ENCODE results near the gene TANC1.

TANC1 gene

DNA sequence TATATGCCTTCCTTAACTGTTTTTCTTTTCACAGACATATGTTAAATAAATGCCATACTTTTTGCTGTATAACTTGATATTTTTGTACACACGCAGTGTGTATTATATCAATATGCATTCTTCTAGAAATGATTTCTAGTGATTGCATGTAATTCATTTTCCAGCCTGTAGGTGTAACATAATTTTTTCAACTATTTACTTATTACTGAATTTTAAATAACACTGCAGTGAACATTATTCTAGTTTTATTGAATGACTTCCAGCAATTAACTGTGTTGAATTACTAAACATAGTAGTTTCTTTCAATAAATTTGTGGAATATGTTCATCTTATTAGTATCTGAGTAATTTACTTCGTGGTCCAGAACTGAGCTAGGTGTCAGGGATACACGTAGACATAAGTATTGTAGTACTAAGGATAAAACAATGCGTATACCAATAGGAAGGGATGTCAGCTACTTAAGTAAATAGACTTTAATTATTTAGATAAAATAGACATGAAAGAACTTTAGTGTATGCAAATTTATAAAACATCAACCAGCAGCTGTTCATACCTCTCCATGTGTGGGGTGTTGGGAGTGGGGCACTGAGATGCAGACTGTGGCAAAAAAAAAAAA is 28.0 kb downstream of the TANC1 start:
- DNase-seq, result no peak

DNA sequence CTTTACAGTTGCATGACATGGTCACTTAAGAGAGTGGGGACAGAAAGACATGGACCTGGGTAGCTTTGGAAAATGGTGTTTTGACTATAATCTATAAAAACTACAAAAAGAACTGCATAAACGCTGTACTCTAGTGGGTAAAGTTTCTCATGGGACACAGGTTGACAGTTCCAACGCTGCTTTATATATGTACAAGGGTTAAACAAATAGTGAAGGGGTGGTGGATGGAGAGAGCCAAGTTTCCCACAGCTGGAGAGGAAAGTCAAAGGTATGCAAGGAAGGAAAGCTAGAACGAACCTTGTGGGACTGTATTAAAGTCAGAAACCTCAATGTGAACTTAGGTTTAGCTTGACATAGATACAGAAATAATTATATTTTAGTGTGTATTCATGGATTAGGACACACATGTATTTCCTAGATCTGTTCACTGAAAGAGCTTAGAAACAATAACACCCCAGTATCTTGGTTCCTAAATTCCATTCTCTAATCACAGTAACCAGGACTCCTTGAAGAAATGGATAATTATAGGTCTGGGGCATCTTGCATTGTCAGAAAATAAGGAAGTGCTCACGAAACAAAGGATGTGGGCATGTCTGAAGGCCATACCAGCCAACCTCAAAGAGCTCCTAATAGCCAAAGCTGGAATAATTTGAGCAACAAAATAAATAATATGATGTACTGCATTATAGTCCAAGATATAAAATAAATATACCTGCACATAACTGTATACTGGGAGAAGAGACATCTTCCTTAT is 28.8 kb downstream of the TANC1 start:
- no peak for DNase-seq

DNA sequence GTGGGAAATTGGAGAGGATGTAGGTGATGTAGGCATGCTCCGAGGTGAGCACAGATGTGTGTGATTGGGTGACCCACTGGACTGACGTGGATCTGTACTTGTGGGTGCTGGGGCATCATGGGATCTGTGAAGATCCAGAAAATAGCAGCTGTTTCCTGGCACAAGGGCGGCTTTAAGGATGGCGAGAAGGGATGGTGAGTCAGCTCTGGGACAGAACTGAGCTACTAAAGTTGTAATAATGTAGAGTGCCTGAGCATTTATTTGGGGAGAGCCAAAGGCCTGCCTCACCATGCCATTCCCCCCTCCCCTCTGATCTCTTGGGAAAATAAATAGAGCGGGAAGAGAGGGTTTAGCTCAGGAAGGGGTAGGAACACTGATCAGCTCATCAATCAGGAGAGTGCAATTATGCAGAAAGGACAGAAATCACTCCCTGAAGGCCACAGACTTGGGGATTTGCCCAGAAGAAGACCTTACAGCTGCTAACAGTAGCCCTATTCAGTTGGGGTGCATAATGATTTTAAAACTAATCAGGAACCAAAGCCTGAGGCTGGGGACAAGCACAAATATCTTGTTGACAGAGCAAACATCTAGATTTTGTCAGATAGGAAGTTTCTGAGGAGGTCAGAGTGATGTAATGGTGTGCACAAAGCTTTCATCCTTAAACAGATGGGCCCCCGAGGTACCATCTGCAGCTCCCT is 30.3 kb downstream of the TANC1 start:
- DNase-seq, result no peak

DNA sequence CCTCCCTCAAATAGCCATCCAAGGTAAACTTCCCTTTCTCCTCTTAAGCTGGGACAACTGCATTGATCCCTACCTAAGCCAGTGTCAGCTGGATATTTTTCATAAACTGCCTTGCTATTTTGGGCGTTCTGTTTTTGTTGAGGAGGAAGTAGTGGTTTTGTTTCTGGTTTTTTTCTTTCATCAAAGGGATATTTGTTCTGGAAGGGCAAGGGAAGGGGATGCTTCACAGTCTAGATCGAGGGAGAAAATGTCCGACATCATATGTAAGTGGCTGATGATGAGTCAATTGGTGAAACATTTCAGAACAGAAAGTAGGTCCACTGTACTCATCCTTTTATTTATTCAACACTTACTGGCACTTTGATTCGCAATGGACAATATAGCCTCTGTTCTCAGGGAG is 31.0 kb downstream of the TANC1 start:
- DNase-seq, result no peak

DNA sequence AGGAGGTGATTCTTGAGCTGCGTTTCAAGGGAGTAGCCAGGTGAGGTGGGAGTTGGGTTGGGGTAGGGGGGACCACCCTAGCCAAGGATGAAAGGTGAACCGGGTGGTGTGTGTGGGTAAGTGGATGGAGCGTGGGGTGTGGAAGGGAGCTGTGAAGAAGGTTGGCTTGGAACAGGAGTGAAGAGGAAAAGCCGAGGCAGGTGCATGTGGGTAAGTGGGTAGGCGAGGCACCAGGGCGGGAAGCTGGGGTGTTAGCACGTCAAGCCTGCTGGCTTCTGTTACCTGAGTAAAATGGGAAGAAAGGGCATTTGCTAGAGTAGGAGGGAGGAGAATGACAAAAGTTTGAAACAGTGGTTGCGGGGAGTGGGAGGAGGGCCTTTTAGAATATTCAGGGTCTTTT is 31.6 kb downstream of the TANC1 start:
- no peak for DNase-seq

DNA sequence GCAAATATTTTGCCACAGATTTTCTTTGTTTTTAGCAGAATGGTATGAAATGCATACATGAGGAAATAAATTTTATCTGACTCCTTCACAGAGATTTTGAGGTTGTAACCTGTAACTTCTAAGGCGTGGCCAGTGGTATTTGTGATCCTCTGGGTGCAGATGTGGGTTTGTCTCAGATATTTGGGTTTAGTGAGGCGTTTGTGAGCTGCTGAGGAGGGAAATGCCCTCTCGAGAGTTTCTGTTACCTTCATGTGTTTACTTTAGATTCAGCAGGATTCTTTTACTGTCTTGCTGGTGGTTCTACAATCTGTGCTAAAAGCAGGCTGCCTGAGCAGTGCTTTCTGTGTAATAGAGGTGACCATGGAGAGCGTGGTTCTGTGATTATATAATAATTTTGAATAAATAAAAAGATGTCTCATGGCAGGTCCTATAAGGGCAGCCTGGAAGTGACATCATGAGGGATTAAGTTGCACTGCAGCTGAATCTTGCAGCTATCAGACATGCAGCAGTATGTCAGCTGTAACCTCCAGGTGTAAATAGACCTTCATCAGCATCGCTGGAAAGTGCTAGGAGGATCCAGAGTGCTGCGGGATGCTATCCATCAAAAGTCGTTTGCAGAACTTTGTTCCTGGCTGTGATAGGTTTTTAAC is 34.1 kb downstream of the TANC1 start:
- DNase-seq, result no peak

DNA sequence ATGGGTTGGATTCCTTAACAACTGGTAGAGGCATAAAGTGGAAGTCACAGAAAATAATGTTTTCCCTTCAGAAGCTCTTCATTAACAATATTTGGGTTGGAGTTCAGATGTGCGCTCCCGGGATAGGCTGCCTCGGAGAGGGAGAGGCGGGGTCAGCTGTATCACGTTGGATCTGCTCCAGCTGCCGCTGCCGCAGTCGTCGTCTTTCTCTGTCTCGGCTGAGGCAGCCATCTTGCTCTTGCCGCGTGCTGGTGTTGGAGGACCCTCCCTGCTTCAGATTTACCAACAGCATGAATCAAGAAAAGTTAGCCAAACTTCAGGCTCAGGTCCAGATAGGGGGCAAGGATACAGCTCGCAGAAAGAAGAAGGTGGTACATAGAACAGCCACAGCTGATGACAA is 35.1 kb downstream of the TANC1 start:
- no peak for DNase-seq

DNA sequence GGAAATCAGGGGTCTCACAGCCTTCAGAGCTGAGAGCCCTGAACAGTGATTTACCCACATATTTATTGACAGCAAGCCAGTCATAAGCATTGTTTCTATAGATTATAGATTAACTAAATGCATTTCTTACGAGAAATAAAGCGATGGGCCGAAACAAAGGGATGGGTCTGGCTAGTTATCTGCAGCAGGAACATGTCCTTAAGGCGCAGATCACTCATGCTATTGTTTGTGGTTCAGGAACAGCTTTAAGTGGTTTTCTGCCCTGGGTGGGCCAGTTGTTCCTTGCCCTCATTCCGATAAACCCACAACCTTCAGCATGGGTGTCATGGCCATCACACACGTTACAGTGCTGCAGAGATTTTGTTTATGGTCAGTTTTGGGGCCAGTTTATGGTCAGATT is 36.4 kb downstream of the TANC1 start:
- DNase-seq, result no peak

DNA sequence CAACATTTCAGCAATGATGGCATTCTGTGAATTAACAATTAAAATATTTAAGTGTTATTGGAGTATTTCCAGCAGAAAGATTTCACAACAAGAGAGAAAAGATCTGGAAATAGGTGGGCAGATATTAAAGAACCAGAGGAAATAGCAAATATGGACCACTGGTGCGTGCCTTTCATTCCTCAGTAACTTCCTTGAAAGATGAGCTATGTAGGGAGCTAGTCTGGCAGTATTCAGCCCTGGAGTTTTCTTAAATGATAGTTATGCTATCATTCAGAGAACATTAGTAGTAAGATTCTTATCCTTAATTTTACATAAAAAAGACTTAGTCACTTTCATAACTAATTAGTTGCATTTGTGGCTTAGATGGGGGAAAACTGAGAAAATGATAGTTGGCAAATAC is 41.5 kb downstream of the TANC1 start:
- no peak for DNase-seq

DNA sequence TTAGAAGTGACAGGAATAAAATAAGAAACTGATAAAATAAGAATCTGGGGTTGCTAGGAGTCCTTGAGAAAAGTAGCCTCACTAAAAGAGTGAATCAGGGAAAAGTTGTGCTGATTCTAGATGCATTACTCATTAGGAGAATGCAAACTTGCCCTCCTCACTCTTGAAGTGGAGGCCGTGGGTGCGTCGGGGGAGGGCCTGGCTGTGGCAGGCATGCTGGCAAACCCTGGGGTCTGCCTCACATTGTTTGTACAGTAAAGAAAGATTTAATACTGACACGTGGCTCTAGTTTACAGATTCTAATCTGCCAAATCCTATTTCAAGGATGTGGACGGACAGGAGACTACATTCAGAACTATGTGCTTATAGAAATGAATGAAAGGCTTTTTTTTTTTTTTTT is 41.9 kb downstream of the TANC1 start:
- no peak for DNase-seq

DNA sequence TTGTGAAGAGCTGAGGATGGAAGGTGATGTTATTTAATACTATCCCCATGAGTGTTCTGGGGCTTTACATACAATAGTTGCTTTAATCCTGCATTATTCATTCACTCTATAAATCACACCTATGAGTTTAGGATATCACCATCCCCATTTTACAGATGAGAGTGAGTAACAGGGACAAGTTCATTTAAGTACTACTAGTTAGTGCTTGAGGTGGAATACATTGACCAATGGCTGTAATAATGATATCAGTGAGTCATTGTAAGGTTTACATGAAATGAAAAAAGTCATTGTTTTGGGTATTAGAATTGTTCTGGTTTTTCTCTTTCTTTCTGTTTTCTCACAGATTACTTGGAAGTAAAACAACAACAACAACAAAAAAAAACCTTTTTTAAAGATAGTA is 42.5 kb downstream of the TANC1 start:
- no peak for DNase-seq

DNA sequence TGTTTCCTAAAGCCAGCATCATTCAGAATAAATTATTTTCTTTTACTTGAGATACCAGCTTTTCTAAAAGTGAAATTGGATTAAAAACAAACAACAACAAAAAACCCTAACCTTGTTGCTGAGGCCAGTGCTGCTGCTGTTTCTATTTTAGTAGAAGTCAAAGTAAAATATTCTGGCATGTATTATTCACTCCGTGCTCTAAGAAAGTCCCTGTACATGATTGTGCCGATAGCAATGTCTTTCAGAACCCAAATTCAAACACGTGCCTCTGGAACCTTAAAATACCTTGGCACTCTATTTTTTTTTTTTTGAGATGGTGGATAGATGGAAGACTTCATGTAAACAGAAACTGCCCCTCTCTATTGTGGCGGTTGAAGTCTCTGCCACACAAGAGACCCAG is 43.7 kb downstream of the TANC1 start:
- no peak for DNase-seq

DNA sequence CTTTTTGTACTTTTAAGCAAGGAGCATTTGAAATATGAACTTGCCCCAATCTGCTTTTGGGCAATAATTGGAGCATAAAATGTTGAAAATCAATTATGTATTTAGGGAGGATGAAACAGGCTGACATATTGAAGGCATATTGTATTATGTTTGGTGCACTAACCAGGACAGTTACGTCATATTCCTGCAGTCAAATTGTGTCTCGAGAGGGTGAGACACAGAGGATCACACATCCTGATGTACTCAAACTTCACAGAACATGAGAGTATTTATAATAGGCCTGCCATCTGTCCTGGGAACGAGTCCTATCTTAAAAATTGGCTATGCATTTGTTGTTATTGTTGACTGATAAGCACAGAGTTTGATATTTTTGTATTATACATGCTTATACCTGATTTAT is 44.7 kb downstream of the TANC1 start:
- DNase-seq, result no peak

DNA sequence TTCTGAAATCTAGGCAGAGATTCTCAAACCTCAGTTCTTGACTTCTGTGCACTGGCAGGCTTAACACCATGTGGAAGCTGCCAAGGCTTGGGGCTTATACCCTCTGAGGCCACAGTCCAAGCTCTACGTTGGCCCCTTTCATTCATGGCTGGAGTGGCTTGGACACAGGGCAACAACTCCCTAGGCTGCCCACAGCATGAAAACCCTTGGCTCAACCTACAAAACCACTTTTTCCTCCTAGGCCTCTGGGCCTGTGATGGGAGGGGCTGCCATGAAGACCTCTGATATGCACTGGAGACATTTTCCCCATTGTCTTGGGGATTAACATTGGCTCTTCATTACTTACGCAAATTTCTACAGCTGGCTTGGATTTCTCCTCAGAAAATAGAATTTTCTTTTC is 46.7 kb downstream of the TANC1 start:
- no peak for DNase-seq

DNA sequence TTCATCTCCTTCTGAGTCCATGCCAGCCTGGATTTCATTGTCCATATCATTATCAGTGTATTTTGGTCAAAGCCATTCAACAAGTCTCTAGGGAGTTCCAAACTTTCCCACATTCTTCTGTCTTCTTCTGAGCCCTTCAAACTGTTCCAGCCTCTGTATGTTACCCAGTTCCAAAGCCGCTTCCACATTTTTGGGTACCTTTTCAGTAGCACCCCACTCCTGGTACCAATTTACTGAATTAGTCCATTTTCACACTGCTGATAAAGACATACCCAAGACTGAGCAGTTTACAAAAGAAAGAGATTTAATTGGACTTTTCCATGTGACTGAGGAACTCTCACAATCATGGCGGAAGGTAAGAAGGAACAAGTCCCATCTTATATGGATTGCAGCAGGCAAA is 47.4 kb downstream of the TANC1 start:
- DNase-seq, result no peak

DNA sequence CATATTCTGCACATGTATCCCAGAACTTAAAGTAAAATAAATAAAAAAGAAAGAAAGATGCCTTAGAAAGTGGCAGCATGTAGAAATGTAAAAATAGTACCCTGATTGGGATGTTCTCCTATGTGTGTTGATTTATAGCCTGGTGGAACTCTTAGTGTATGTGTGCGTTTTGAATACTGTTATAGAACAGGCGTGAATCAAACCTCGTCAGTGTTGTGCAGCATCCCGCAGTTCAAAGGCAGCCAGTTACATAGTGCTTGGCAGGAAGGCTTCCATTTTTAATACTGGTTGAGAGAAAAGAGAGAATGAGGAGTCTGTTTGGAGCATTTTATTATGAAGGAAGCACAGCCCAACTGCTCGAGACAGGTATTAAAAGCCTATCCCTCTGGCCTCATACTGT is 49.4 kb downstream of the TANC1 start:
- no peak for DNase-seq

DNA sequence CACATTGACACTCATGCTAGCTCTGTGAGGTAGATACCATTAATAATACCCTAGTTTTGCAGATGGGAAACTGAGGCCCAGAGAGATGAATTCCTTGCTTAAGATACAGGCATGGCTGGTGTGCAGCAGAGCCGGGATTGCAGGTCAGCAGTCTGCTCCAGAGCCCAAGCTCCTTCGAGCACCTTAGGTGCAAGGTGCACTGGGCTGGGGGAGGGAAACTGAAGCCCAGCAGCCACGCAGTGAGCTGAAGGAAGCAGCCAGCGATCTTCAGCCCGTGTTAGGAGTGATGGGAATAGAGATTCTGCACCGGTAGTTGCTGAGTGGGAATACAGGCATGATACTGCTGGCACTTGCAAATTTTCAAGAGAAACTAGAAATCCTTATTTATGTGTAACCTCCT is 50.6 kb downstream of the TANC1 start:
- DNase-seq, result no peak

DNA sequence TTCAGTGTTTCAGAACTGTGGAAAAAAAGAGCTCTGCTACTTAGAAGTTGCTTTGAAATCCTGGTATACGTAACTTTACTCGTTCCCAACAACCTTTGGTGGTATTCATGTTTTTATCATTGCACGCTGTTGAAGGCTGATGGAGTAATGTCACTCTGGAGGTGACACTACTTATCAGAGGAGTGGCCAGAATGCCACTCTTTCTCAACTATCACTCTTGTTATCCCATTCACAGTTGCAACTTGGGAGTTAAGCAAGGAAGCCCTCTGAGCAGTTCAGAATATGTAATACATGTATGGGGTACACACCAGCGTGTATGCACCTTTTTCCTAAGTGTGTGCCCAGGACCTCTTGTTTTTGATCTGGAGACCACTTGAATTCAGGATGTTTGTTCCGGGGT is 53.6 kb downstream of the TANC1 start:
- no peak for DNase-seq

DNA sequence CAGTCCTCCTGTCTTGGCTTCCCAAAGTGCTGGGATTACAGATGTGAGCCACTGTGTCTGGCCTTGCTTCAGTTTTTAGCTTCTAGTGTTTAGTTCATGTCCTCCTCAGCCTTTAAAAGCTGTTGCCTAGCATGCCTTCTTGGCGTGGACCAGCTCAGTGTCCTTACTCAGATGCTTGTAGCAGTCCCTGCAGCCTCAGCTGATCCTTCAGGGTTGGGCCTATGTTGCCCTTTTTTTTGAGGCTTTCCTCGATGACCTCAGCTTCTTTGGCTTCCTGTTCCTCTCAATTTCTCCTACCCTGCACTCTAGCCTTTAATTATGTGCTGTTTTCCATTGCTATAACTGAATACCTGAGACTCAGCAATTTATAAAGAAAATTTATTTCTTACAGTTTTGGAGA is 57.7 kb downstream of the TANC1 start:
- DNase-seq, result no peak

DNA sequence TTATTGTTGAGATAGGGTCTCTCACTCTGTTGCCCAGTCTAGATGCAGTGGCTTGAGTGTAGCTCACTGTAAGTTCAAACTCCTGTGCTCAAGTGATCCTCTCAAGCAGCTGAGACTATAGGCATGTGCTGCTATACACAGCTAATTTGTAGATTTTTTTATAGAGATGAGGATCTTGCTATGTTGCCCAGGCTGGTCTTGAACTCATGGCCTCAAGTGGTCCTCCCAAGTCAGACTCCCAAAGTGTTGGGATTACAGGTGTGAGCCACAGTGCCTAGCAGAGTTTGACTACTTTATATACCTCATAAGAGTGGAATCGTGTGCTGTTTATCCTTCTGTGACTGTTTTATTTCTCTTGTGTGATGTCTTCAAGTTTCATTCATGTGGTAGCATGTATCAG is 60.3 kb downstream of the TANC1 start:
- no peak for DNase-seq

DNA sequence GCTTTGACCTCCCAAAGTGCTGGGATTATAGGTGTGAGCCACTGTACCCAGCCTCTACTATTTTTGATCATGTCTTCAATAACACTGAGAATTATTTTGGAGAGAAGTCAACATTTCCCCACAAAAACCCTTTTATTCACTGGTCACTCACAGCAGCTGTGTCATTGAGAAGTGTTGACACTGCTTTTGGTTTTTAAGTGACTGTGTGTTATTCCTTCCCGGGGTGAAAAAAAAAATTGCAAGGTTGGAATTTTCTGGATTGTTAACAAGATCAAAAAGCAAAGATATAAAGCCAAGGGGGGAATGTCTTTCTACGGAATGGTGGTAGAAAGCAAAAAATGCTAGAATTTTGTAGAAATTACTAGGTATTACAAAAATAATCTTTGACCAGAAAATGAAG is 61.5 kb downstream of the TANC1 start:
- DNase-seq, result no peak

DNA sequence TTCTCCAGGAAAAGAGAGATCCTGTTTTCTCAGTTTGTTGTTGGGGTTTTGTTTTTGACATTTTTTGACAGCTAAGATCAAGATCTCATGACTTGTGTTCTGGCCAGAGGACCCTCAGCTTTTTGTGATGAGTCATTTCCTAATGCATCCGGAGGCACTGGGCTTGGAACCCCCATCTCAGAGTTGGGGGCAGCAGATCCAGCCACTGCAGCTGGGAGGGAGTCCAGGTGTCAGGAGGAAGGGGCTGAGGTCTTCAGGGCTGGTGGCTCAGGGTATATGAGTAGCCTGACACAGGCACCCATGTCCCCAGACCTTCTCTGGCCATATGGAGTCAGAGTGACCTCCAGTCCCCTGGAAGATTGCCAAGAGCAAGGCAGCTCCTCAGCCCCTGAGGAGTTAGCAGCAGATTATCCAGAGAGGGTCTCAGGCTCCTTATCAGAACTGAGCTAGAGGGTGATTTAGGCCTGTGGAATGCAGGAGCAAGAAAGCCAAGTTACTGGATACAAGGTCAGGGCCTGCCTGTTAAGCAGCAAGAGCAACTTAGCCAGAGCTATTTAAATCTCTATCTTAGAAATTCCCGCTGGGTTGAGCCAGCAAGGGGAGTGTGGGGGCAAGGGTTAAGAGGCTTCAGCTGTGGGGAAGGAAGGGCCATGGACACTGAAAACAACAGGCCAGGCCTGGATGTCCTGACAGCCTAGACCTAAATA is 62.4 kb downstream of the TANC1 start:
- no peak for DNase-seq

DNA sequence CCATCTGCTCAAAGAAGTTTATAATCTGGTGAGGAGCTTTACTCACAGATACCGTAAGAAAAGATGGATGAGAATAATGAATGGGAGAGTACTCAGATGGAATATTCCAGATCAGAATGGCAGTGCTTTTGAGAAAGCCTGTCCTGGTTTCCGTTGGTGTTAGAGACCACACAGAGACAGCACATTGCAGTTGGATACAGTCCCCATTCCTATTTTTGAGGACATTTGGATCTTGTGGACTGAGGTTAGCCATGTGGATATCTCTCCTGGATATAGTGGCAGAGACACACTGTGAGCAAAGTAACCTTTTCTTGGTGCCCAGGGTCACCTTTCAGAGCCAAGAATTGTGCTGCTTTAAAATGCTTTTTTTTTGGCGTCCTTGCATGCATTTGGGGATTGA is 63.7 kb downstream of the TANC1 start:
- no peak for DNase-seq
